Measurements from ENCODE around the gene COL6A2.

DNA sequence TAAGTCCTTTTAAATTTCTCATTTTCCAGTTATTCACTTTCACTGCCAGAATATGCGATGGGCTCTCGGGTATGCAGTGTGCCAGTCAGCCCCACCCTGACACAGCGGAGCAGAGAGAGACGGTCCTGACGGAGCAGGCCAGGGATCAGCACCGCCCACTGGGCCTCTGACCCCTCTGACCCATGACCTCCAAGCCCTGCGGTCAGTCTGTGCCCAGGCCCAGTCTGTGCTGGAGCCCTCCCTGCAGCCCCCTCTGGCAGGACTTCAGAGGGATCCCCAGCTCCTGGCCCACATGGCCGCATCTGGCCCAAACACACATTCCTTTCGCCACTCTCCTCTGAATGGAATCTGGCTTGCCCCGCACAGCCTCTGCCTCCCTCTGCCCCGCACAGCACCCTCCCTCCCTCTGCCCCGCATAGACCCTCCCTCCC is 43.4 kb upstream of the COL6A2 start:
- TF ChIP-seq, protein P1, sequence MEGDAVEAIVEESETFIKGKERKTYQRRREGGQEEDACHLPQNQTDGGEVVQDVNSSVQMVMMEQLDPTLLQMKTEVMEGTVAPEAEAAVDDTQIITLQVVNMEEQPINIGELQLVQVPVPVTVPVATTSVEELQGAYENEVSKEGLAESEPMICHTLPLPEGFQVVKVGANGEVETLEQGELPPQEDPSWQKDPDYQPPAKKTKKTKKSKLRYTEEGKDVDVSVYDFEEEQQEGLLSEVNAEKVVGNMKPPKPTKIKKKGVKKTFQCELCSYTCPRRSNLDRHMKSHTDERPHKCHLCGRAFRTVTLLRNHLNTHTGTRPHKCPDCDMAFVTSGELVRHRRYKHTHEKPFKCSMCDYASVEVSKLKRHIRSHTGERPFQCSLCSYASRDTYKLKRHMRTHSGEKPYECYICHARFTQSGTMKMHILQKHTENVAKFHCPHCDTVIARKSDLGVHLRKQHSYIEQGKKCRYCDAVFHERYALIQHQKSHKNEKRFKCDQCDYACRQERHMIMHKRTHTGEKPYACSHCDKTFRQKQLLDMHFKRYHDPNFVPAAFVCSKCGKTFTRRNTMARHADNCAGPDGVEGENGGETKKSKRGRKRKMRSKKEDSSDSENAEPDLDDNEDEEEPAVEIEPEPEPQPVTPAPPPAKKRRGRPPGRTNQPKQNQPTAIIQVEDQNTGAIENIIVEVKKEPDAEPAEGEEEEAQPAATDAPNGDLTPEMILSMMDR (IDR thresholded peaks at IDR 0.05) = no peak
- no peak for TF ChIP-seq POLR2A (IDR thresholded peaks at IDR 0.05)

All from right lobe of liver (tissue), 4 donors.